AG04449 (cell line): ENCODE data around the gene CEACAM19.
"Not testable (repeated sequence)": the region's sequence is repeated elsewhere in the genome, so short reads cannot be mapped to it uniquely, and the experiment has no call there.

ENCODE experiments used
- CTCF ChIA-PET: fragments of 350-600 bp; formaldehyde crosslinking; extraction: SDS; loops from one replicate; lab custom pipeline; 2021; ENCODE audit warnings: antibody characterized with exemption; lab: Yijun Ruan, JAX
- POLR2A ChIA-PET: fragments of 400-600, 350-600 bp; formaldehyde crosslinking; extraction: SDS; loops from one replicate; lab custom pipeline; 2020; ENCODE audit warnings: antibody characterized with exemption, inconsistent platforms; lab: Yijun Ruan, JAX
- DNase-seq: peaks from one replicate; pipeline ENCODE4 v3.0.0-alpha.2; 2010; ENCODE audit warnings: low read depth, low spot score
- H3K4me3 ChIP-seq: 2 replicates; pipeline ENCODE4 v1.5.1; 2011; ENCODE audit warnings: low read depth, mild to moderate bottlenecking, control low read depth, low read length
- CTCF ChIP-seq: IDR thresholded peaks from one replicate; pipeline ENCODE4 v1.5.1; 2011; ENCODE audit warnings: mild to moderate bottlenecking, moderate library complexity, low read length, control low read depth, inconsistent platforms; ENCODE audit not compliant: insufficient read depth; ENCODE audit errors: missing control alignments

The CEACAM19 gene

DNA sequence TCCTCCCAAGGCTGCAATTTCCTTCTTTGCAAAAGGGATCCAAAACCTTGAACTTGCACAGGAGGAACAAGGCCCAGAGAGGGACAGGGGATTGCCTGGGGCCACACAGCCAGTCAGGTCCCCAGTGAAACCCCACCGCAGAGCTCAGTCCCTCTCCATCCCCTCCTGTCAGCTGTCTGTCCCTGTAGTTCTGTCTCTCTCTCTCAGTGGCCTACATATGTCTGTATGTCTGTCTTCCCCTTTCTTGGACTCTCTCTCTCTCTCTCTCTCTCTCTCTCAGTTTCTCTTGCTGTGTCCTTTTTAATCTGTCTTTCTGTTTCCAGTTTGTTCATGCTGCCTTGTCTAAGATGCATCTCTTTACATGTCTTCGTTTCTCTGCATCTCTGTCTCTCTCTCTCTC lies 11.5 kb downstream of the CEACAM19 start:
- POLR2A ChIA-PET = no interaction called here

DNA sequence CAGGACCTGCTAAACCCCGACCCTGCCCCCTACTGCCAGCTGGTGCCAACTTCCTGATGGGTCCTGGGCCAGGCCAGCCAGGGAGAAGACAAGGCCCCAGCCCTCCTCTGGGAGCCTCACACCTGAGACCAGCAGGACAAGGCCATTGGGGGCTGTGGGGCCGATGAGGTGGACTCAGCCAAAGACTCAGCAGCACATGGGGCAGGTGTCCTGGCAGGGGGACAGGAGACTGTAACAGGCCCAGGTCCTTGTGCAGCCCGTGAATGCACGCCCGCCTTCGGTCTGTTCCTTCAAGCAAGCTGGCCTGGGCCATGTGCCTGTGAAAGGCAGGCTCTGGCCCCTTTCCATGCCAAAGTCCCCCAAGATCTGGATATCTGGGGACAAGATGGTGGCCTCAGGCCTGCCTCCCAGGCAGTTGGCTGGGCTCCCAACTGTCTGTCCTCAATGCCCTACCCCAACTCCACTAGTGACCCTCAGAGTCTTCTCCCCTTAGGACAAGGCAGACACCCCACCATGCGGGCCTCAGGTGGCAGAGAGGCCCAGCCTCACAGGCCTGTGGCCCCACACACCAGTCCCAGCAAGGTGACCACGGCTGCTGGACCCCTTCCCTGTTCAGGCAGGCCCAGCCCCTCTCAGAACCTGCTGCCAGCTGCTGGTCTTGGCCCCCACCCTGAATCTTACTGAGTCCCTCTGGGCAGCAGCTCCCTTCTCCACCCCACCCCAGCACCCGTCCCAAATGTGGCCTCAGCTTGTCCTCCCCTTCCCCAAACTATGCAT lies 12.3 kb downstream of the CEACAM19 start:
- CTCF ChIA-PET = interaction anchor here (0.9 to 1.4 kb wide), 2 partner anchors 39 to 41 kb away, joined by 3 read pairs; no protein-coding TSS in a partner anchor

More for the DNA sequence above, 11.5 kb downstream of the CEACAM19 start:
- no peak overlapping the region for H3K4me3 ChIP-seq
- CTCF ChIA-PET = interaction anchor here (0.6 to 1.7 kb wide), 4 partner anchors 20 to 112 kb away, joined by 3 to 6 read pairs (median 4); no protein-coding TSS in a partner anchor
- no peak for TF ChIP-seq CTCF
- DNase-seq = no peak

DNA sequence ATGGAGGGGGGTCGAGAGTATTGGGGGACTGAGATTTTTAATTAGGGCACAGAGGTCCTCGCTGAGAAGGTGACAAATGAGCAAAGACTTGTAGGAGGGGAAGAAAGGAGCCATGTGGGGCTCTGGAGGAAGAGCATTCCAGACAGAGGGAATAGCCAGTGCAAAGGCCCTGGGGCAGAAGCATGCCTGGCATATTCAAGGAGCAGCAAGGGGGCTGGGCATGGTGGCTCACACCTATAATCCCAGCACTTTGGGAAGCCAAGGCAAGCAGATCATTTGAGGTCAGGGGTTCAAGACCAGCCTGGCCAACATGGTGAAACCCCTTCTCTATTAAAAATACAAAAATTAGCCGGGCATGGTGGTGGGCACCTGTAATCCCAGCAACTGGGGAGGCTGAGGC lies 13.1 kb downstream of the CEACAM19 start:
- POLR2A ChIA-PET, H3K4me3 ChIP-seq, DNase-seq: not testable (repeated sequence)
- CTCF ChIA-PET = interaction anchor here (0.9 kb wide), 1 partner anchor 40 kb away, joined by 3 read pairs; no protein-coding TSS in a partner anchor

More for the DNA sequence above, 12.3 kb downstream of the CEACAM19 start:
- POLR2A ChIA-PET = no interaction called here
- no peak for DNase-seq
- TF ChIP-seq CTCF = no peak
- H3K4me3 ChIP-seq = no peak overlapping the region

GRCh38 chr19:44684892-44685863 lies 13.9 kb downstream of the CEACAM19 start:
- H3K4me3 ChIP-seq = no peak overlapping the region
- ChIA-PET CTCF (interaction anchor here (1.1 to 1.4 kb wide), 2 partner anchors 114 to 161 kb away, joined by 4 to 5 read pairs; partner anchors contain the start of gene NECTIN2), POLR2A (interaction anchor here (1.1 kb wide), 1 partner anchor 59 kb away, joined by 3 read pairs; no protein-coding TSS in a partner anchor)
- TF ChIP-seq CTCF = no peak
- peak; percentile 46 for DNase-seq

DNA sequence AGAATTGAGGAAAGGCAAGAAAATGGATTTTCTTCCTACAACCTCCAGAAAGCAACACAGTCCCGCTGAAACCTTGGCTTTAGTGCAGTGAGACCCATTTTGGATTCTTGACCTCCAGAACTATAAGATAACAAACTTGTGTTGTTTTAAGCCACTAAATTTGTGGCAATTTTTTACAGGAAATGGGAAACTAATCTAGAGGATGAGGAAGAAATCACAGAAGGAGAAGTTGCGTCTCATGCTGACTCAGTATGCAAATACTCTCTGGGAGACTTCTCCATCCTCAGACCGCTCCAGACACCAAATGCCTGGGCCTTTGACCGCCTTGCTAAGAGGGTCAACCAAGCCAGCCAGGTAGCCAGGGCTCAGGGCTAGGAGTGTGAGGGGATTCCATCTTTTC lies 14.6 kb downstream of the CEACAM19 start:
- POLR2A ChIA-PET = interaction anchor here (1.1 kb wide), 1 partner anchor 60 kb away, joined by 3 read pairs; no protein-coding TSS in a partner anchor
- CTCF ChIA-PET = interaction anchor here (0.7 to 1.5 kb wide), 4 partner anchors 79 to 160 kb away, joined by 4 to 6 read pairs (median 4); partner anchors contain the start of gene NECTIN2

More for the DNA sequence above, 14.6 kb downstream of the CEACAM19 start:
- TF ChIP-seq CTCF = no peak
- DNase-seq = no peak
- no peak overlapping the region for H3K4me3 ChIP-seq
